ENCODE results near the gene SLC12A4.

- TF ChIP-seq POLR2A (IDR thresholded peaks at IDR 0.05): no peak
- TF ChIP-seq POLR2AphosphoS5 (IDR thresholded peaks at IDR 0.05): no peak
- no peak for TF ChIP-seq CTCF (IDR thresholded peaks at IDR 0.05)
These were observed 59.2 kb downstream of the SLC12A4 start for GRCh38 chr16:67909056-67909742.
